HepG2 (cell line): ENCODE data around the gene INPP1. TPM values are rescaled to one million over a fixed set of nuclear protein-coding genes. Genes with fewer than 3 reads are reported as not detected.
A peak's percentile ranks its signal among the peaks of the same experiment; 100 is the strongest.

Experiments
- ATAC-seq: fragments of 200-7000 bp; cut with Tn5 transposase; 3 replicates; pipeline ENCODE4 v1.9.1; 2020; ENCODE audit warnings: mild to moderate bottlenecking, moderate library complexity
- BruUV-seq: library from RNA; stranded (reverse); fragments of 400-500 nt; replicated peaks from 2 replicates; lab custom pipeline; 2021; lab: Mats Ljungman, UMichigan
- CTCF ChIA-PET: fragments of 300-600 bp; formaldehyde crosslinking; extraction: SDS; loops from one replicate; lab custom pipeline; 2021; ENCODE audit warnings: low total read pairs, inconsistent platforms, low intra/inter-chr PET ratio; lab: Yijun Ruan, JAX
- POLR2A ChIA-PET: fragments of 350-600 bp; sonication (Branson Sonifier 250); formaldehyde crosslinking; loops from one replicate; lab custom pipeline; 2020; ENCODE audit warnings: antibody characterized with exemption, inconsistent platforms; lab: Yijun Ruan, JAX
- DNase-seq: peaks from one replicate; pipeline ENCODE4 v3.0.0-alpha.2; 2015; ENCODE audit warnings: low spot score
- FAIRE-seq: peaks from 3 replicates; lab custom pipeline; 2011; peaks lifted over from hg19 to GRCh38; lab: Jason Lieb, UNC
- H2AFZ ChIP-seq: one replicate; pipeline ENCODE4 v1.6.1; 2011; ENCODE audit warnings: low read length, inconsistent platforms
- H3K27ac ChIP-seq: fragments of 300-600 bp; 3 replicates; pipeline ENCODE4 v1.8.0; 2011; ENCODE audit warnings: mixed run types, mild to moderate bottlenecking, mixed read lengths, low read length, inconsistent platforms; ENCODE audit not compliant: insufficient read depth; ENCODE audit errors: extremely low read length
- H3K27me3 ChIP-seq, 2 experiments: fragments of 200-600 bp in 1 of 2; 2 replicates in 1 of 2; 3 replicates in 1 of 2; pipeline versions ENCODE4 v1.6.0 to v1.8.0; 2011; ENCODE audit warnings: low read length in 2 of 2, mild to moderate bottlenecking in 2 of 2, moderate library complexity in 2 of 2, inconsistent platforms in 1 of 2; ENCODE audit not compliant: insufficient read depth in 2 of 2, control insufficient read depth in 1 of 2
- H3K36me3 ChIP-seq, 2 experiments: fragments of 200-600 bp in 1 of 2; replicated peaks in 1 of 2; 2 replicates in 1 of 2; 3 replicates in 1 of 2; pipeline versions ENCODE4 v1.5.1 to v1.8.0; 2011; ENCODE audit warnings: low read length in 2 of 2, inconsistent platforms in 1 of 2; ENCODE audit not compliant: insufficient read depth in 2 of 2, control insufficient read depth in 1 of 2
- H3K4me1 ChIP-seq: 2 replicates; pipeline ENCODE4 v1.5.1; 2012; ENCODE audit warnings: low read length, inconsistent platforms; ENCODE audit not compliant: insufficient read depth
- H3K4me2 ChIP-seq: 2 replicates; pipeline ENCODE4 v1.6.0; 2011; ENCODE audit warnings: low read depth, low read length, inconsistent platforms
- H3K4me3 ChIP-seq, 3 experiments: fragments of 200-600 bp in 1 of 3; sonication (generic), shearing (Covaris generic) in 1 of 3; replicated peaks in 1 of 3; 2 replicates each; pipeline ENCODE4 v1.5.1; 2011 to 2016; ENCODE audit warnings: low read length in 3 of 3, inconsistent platforms in 2 of 3, low read depth in 2 of 3, mild to moderate bottlenecking in 2 of 3, control low read depth in 1 of 3, mixed read lengths in 1 of 3; ENCODE audit not compliant: insufficient read depth in 1 of 3
- H3K79me2 ChIP-seq: one replicate; pipeline ENCODE4 v1.6.1; 2011; ENCODE audit warnings: low read length, inconsistent platforms; ENCODE audit not compliant: insufficient read depth
- H3K9ac ChIP-seq: 2 replicates; pipeline ENCODE4 v1.6.0; 2011; ENCODE audit warnings: mild to moderate bottlenecking, low read depth, low read length, inconsistent platforms; ENCODE audit not compliant: insufficient read depth
- H3K9me3 ChIP-seq: 2 replicates; pipeline ENCODE4 v1.5.1; 2012; ENCODE audit warnings: mild to moderate bottlenecking, low read length
- H4K20me1 ChIP-seq: 2 replicates; pipeline ENCODE4 v1.6.0; 2011; ENCODE audit warnings: inconsistent platforms, mild to moderate bottlenecking, low read length, moderate library complexity; ENCODE audit not compliant: insufficient read depth
- GATAD2A ChIP-seq: IDR thresholded peaks from 2 replicates; pipeline ENCODE4 v1.6.1; 2016
- HNF4A ChIP-seq: sonication (generic); formaldehyde crosslinking; IDR thresholded peaks from 2 replicates; pipeline ENCODE4 v1.4.0; 2020; ENCODE audit warnings: missing genetic modification reagents
- HNF4G ChIP-seq, 2 experiments: sonication (generic) in 1 of 2; formaldehyde crosslinking in 1 of 2; IDR thresholded peaks; 2 replicates each; pipeline versions ENCODE4 v1.4.0 to v1.6.1; 2011 to 2020; ENCODE audit warnings: borderline replicate concordance in 2 of 2, low read depth in 2 of 2, mild to moderate bottlenecking in 2 of 2, low read length in 1 of 2, missing genetic modification reagents in 1 of 2, moderate library complexity in 1 of 2
- ISL2 ChIP-seq: sonication (generic); formaldehyde crosslinking; IDR thresholded peaks from 2 replicates; pipeline ENCODE4 v1.5.0; 2020; ENCODE audit warnings: missing genetic modification reagents
- MAF1 ChIP-seq: sonication (generic); formaldehyde crosslinking; IDR thresholded peaks from 2 replicates; pipeline ENCODE4 v1.5.0; 2020; ENCODE audit warnings: missing genetic modification reagents, borderline replicate concordance
- MTF1 ChIP-seq: sonication (generic); formaldehyde crosslinking; IDR thresholded peaks from 2 replicates; pipeline ENCODE4 v1.5.0; 2020; ENCODE audit warnings: missing genetic modification reagents
- RXRB ChIP-seq: IDR thresholded peaks from 2 replicates; pipeline ENCODE4 v1.6.1; 2016; ENCODE audit warnings: borderline replicate concordance, missing genetic modification reagents, missing compliant biosample characterization
- TARDBP ChIP-seq: sonication (generic); formaldehyde crosslinking; IDR thresholded peaks from 2 replicates; pipeline ENCODE4 v1.8.0; 2022; ENCODE audit warnings: mild to moderate bottlenecking, missing genetic modification reagents
- YY1 ChIP-seq: IDR thresholded peaks from 2 replicates; pipeline ENCODE4 v1.6.1; 2011; ENCODE audit warnings: low read length, low read depth, moderate library complexity, mild to moderate bottlenecking; ENCODE audit not compliant: insufficient read depth, insufficient replicate concordance
- ZFY ChIP-seq: sonication (generic); formaldehyde crosslinking; IDR thresholded peaks from 2 replicates; pipeline ENCODE4 v1.4.0; 2020; ENCODE audit warnings: missing genetic modification reagents
- ZNF382 ChIP-seq: sonication (generic); formaldehyde crosslinking; IDR thresholded peaks from 2 replicates; pipeline ENCODE4 v1.5.0; 2020; ENCODE audit warnings: missing genetic modification reagents, mild to moderate bottlenecking, borderline replicate concordance
- ZNF460 ChIP-seq: sonication (generic); formaldehyde crosslinking; IDR thresholded peaks from 2 replicates; pipeline ENCODE4 v1.5.1; 2020; ENCODE audit warnings: missing genetic modification reagents, mild to moderate bottlenecking, borderline replicate concordance
- ZNF589 ChIP-seq: sonication (generic); formaldehyde crosslinking; conservative IDR thresholded peaks from 2 replicates; pipeline ENCODE4 v1.8.0; 2022; ENCODE audit warnings: mild to moderate bottlenecking, moderate library complexity, missing genetic modification reagents
- WGBS: methylation state at CpG from one replicate; pipeline ENCODE4 v1.1.6; 2017; ENCODE audit warnings: low lambda C conversion rate; 5-methylcytosine and 5-hydroxymethylcytosine counted together
- in situ Hi-C: cut with HindIII; loops from 2 replicates; pipeline ENCODE4 v1.10.0; 2017; ENCODE audit warnings: low pct_unique_long_range_greater_than_20kb; ENCODE audit not compliant: extremely low pct_ligation_motif_present
- intact Hi-C: fragments of 100-400 bp; cut with micrococcal nuclease; formaldehyde crosslinking; loops from one replicate; pipeline ENCODE4 v1.10.0; 2022; ENCODE audit not compliant: unreplicated experiment
- polyA plus RNA-seq, 8 experiments: library from polyadenylated mRNA; depleted of rRNA in 3 of 8; stranded (reverse) in 7 of 8; unstranded in 1 of 8; fragments of >200 nt; fragmentation: Illumina TruSeq in 4 of 8; extraction: Trizol in 4 of 8; gene quantifications; 2 replicates each; pipeline versions ENCODE4 v1.2.1 to v1.2.3, GENCODE V29; 2011 to 2016; ENCODE audit warnings: low read depth in 4 of 8, missing spikeins in 1 of 8, mixed read lengths in 1 of 8; ENCODE audit not compliant: insufficient read depth in 1 of 8
- total RNA-seq, 5 experiments: library from RNA; depleted of rRNA; stranded (reverse); fragments of >200 nt; fragmentation: Illumina TruSeq; extraction: Trizol; gene quantifications; 2 replicates each; pipeline ENCODE4 v1.2.3, GENCODE V29; 2016; ENCODE audit warnings: low read depth in 1 of 5
- TF ChIP-seq, protein P1 (sequence below): sonication (generic); formaldehyde crosslinking; IDR thresholded peaks from 2 replicates; pipeline ENCODE4 v1.5.1; 2020; ENCODE audit warnings: missing genetic modification reagents, mild to moderate bottlenecking, borderline replicate concordance
- TF ChIP-seq, protein P2 (sequence below): sonication (generic); formaldehyde crosslinking; IDR thresholded peaks from 2 replicates; pipeline ENCODE4 v1.5.0; 2020; ENCODE audit warnings: missing genetic modification reagents
- TF ChIP-seq, protein P3 (sequence below): sonication (generic); formaldehyde crosslinking; IDR thresholded peaks from 2 replicates; pipeline ENCODE4 v1.4.0; 2020; ENCODE audit warnings: missing genetic modification reagents
- TF ChIP-seq, protein P4 (sequence below): IDR thresholded peaks from 2 replicates; pipeline ENCODE4 v1.6.1; 2016; ENCODE audit warnings: low read depth

The INPP1 gene
- total and polyA plus RNA-seq, 2 of the 13 experiments (the other 11 are each of a cell fraction or from before 2014, with no cell fraction given) = 10.0 to 13.3 TPM

DNA sequence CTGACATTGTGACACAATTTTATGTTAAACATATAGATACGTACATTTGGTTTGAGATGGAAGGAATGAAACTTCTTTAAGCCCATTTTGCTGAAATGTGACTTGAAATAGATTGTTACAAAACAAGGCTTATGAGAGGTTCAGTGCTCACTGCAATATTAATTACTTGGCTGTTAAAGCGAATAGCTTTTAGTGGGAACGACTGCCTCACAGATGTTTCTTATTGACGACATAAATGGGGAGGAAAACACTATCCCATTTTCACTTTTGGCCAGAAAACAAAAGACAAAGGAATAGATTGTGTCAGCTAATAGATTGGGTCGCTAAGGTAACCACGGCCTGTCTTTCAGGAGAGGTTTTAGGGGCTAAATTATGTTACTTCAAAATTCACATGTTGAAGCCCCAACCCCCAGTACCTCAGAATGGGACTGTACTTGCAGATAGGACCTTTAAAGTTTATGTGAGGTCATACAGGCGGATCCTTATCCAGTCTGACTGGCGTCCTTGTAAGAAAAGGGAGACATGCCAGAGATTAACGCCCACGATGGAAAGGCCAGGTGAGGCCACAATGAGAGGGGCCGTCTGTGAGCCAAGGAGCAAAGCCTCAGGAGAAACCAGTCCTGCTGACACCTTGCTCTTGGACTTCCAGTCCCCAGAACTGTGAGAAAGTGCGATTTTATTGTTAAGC, 10.8 kb downstream of the INPP1 start (continued):
- TF ChIP-seq, protein P1, sequence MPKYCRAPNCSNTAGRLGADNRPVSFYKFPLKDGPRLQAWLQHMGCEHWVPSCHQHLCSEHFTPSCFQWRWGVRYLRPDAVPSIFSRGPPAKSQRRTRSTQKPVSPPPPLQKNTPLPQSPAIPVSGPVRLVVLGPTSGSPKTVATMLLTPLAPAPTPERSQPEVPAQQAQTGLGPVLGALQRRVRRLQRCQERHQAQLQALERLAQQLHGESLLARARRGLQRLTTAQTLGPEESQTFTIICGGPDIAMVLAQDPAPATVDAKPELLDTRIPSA = no peak
- TF ChIP-seq YY1 (no peak), ZNF460 (CRISPR knock-in tag) (no peak)

DNA sequence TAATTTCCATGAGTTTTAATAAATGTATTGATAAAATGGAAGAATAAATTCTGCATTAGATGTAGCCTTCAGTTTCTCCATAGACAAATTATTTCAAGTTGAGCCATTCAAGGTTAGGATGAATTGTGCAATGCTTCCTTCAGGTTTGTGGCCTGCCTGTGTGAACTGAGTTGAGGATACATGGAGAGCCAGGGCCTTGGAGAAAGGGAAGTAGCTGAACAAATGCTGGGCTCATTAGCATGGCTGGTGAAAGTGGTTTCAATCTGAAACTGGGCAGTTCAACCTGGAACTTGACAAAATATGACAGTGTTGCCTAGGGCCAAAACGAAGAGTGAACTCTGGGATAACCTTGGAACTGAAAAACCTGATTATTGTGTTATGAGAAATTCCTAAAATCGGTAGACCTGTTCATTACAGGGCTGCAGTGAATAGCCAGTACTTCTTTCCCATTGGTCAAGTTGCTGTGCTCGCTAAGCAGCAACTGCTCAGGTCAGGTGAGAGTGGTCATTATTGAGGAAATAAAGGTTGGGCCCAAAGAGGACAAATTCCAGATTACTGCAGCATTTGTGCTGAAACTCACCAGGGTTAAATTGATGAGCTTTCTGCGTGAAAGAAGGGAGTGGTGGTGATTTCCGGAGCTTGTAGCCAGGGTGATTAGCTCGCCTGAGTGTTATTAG, 12.7 kb downstream of the INPP1 start:
- H3K79me2 ChIP-seq = no peaks in the 10 kb centered on the region
- in situ Hi-C loops = no loop called here
- no TSS peak for BruUV-seq
- FAIRE-seq (no peak), ATAC-seq (no peak), DNase-seq (no peak)
- ChIA-PET POLR2A (no interaction called here), CTCF (no interaction called here)
- intact Hi-C loops = no loop called here
- H2AFZ ChIP-seq = no peak overlapping the region
- H3K4me3 ChIP-seq = no peak overlapping the region
- H3K4me2 ChIP-seq = peak overlapping the region; percentile 13; the same call in 1 of the 2 replicates
- H3K36me3 ChIP-seq = no peaks in the 10 kb centered on the region; a peak in 1 of 5 replicates
- 75% methylated on average over 6 of the region's 6 CpGs for WGBS
- 0 out of 2 replicates have a peak overlapping the region, but pooled peaks have one; percentile 5 for H3K9ac ChIP-seq
- peak overlapping the region; percentile 13 for H3K27ac ChIP-seq
- H3K27me3 ChIP-seq = no peaks in the 10 kb centered on the region
- peaks cover 84% of the 10 kb centered on the region for H3K4me1 ChIP-seq
- no peaks in the 10 kb centered on the region for H3K9me3 ChIP-seq
- H4K20me1 ChIP-seq = no peaks in the 10 kb centered on the region
- TF ChIP-seq, protein P2, sequence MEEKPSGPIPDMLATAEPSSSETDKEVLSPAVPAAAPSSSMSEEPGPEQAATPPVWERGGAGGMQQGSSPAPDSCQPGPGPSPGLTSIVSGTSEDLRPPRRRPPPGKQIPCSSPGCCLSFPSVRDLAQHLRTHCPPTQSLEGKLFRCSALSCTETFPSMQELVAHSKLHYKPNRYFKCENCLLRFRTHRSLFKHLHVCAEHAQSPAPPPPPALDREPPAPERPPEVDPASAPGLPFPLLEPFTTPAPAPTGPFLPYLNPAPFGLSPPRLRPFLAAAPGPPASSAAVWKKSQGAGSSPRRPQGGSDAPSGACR (CRISPR knock-in tag) = no peak
- no peak for TF ChIP-seq MTF1 (CRISPR knock-in tag)
- 0 out of 2 replicates have a peak, but pooled peaks have one; percentile 40 for TF ChIP-seq MAF1 (CRISPR knock-in tag)
- TF ChIP-seq ISL2 (CRISPR knock-in tag) = 0 out of 2 replicates have a peak, but pooled peaks have one; percentile 28
- peak; percentile 45; the same call in 1 of the 2 replicates for TF ChIP-seq GATAD2A (CRISPR knock-in tag)
- TF ChIP-seq RXRB = peak; percentile 29; the same call in 1 of the 2 replicates
- TF ChIP-seq, protein P3, sequence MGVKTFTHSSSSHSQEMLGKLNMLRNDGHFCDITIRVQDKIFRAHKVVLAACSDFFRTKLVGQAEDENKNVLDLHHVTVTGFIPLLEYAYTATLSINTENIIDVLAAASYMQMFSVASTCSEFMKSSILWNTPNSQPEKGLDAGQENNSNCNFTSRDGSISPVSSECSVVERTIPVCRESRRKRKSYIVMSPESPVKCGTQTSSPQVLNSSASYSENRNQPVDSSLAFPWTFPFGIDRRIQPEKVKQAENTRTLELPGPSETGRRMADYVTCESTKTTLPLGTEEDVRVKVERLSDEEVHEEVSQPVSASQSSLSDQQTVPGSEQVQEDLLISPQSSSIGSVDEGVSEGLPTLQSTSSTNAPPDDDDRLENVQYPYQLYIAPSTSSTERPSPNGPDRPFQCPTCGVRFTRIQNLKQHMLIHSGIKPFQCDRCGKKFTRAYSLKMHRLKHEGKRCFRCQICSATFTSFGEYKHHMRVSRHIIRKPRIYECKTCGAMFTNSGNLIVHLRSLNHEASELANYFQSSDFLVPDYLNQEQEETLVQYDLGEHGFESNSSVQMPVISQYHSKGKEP (CRISPR knock-in tag) = no peak
- TF ChIP-seq ZNF589 (CRISPR knock-in tag) = no peak
- peak; percentile 43; the same call in 1 of the 2 replicates for TF ChIP-seq ZFY (CRISPR knock-in tag)
- no peak for TF ChIP-seq HNF4G (IDR thresholded peaks at IDR 0.05; ENCODE audit: borderline replicate concordance, low read depth, low read length)
- no peak for TF ChIP-seq HNF4G (CRISPR knock-in tag; IDR thresholded peaks at IDR 0.05; ENCODE audit: borderline replicate concordance, low read depth)
- peak; percentile 31; the same call in 1 of the 2 replicates for TF ChIP-seq HNF4A (CRISPR knock-in tag)
- TF ChIP-seq TARDBP (CRISPR knock-in tag) = 0 out of 2 replicates have a peak, but pooled peaks have one; percentile 26
- TF ChIP-seq ZNF382 (CRISPR knock-in tag) = 0 out of 2 replicates have a peak, but pooled peaks have one; percentile 44
- TF ChIP-seq, protein P4, sequence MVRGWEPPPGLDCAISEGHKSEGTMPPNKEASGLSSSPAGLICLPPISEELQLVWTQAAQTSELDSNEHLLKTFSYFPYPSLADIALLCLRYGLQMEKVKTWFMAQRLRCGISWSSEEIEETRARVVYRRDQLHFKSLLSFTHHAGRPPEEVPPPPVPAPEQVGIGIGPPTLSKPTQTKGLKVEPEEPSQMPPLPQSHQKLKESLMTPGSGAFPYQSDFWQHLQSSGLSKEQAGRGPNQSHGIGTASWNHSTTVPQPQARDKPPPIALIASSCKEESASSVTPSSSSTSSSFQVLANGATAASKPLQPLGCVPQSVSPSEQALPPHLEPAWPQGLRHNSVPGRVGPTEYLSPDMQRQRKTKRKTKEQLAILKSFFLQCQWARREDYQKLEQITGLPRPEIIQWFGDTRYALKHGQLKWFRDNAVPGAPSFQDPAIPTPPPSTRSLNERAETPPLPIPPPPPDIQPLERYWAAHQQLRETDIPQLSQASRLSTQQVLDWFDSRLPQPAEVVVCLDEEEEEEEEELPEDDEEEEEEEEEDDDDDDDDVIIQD (CRISPR knock-in tag) = 0 out of 2 replicates have a peak, but pooled peaks have one; percentile 27
